Head of caudate nucleus (tissue), 42 donors: ENCODE measurements around the gene ATP5ME.

ENCODE experiments used
- DNase-seq, 42 donors: peaks; one replicate each; pipeline versions ENCODE4 v3.0.0 to v3.0.0-alpha.2; 2020 to 2021; ENCODE audit warnings: mixed read lengths in 7 of 42
- intact Hi-C: fragments of 100-400 bp; cut with DNase I; formaldehyde crosslinking; loops from one replicate; pipeline ENCODE4 v1.15.0; 2022

ATP5ME gene

GRCh38 chr4:633976-634598, 40.0 kb downstream of the ATP5ME start:
- DNase-seq, result peak in 3 of 42 donors; percentile 5 to 29 (median 15)
- intact Hi-C loops, result no loop called here

- DNase-seq, result peak in 3 of 42 donors; percentile 5 to 20 (median 10)
- intact Hi-C loops, result no loop called here
These were observed 40.7 kb downstream of the ATP5ME start for GRCh38 chr4:633406-633805.

GRCh38 chr4:632926-633325, 41.1 kb downstream of the ATP5ME start:
- peak in 2 of 42 donors; percentile 6 to 10 for DNase-seq

DNA sequence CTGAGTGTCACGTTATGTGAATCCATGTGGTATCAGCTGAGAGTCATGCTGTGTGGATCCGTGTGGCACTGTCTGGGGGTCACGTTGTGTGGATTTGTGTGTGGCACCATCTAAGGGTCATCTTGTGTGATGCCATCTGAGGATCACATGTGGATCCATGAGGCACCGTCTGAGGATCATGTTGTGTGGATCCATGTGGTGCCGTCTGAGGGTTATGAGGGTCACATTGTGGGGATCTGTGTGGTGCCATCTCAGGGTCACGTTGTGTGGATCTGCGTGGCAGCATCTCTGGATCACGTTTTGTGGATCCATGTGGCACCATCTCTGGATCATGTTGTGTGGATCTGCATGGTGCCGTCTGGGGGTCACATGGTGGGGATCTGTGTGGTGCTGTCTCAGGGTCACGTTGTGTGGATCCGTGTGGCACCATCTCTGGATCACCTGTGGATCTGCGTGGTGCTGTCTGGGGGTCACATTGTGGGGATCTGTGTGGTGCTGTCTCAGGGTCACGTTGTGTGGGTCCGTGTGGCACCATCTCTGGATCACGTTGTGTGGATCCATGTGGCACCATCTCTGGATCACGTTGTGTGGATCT, 41.8 kb downstream of the ATP5ME start:
- intact Hi-C loops, result no loop called here
- DNase-seq, result peak in 2 of 42 donors; percentile 6 to 8

More at GRCh38 chr4:632926-633325, 41.1 kb downstream of the ATP5ME start:
- intact Hi-C loops, result no loop called here

DNA sequence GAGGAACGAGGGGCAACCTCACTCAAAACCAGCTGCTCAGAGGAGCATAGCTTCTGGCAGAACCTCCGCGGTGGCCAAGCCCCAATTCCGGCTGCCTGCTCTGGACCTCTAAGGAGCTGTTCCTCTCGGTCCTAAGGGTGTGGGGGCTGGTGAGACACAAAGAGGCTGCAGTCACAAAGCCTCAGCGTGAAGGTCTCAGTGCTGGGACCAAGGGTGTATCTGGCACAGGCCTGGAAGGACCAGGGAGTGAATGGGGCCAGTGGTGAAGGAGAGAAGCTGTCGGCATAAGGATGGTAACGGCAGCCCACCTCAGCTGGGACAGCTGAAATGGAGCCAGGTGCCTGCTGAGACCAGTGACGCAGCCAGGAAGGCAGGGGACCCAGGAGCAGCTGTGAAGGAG, 43.4 kb downstream of the ATP5ME start:
- intact Hi-C loops, result no loop called here
- peak in 2 of 42 donors; percentile 2 to 6 for DNase-seq

DNA sequence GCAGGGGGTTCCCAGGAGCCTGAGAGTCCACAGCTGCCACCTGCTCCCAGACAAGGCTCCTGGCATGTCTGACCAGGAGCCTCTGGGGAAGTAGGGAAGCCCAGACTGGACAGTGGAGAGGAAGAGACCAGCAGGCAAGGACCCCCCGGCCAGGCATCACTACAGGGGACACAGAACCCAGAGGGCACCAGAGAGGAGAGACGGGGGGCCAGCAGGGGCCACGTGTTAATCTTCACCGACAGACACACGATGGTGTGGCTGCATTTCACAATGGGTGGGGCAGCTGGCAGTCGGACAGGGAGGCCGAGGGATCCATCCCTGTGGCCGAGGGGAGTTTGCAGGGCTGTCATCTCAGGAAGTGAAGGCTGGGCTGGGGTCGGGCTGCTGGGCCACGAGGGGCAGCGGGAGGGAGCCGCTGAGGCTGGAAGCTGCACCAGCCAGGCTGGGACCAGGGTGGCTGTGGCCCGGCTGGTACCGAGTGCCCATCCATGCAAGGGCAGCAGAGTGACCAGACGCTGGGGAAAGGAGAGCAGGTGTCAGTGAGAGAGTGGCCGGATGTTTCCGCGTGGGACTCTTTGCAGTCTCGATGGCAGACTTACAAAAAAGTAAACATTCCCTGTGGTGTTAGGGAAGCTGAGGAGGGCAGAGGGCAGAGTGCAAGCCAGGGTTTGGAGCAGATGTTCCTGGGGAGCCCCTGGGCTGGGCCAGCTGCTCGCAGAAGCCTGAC, 44.0 kb downstream of the ATP5ME start:
- intact Hi-C loops, result no loop called here
- DNase-seq, result peak in 2 of 42 donors; percentile 9 to 22

DNA sequence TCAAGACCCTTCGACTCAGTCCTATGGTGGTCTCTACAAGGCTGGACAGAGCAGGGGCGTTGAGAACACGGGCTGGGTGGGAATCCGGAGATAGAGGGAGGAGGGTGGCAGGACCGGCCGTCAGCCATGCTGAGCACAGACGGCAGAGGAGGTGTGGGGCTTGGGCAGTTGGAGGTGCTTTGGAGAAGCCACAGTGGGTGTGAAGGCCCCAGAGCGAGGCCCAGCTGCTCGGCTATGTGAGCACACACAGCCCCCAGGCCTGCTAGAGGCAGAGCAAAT, 44.5 kb downstream of the ATP5ME start:
- peak in 1 of 42 donors; percentile 25 for DNase-seq
- intact Hi-C loops, result no loop called here

GRCh38 chr4:628821-629635, 45.0 kb downstream of the ATP5ME start:
- intact Hi-C loops, result no loop called here
- peak in 1 of 42 donors; percentile 12 for DNase-seq

GRCh38 chr4:628311-628741, 45.8 kb downstream of the ATP5ME start:
- DNase-seq, result peak in 2 of 42 donors; percentile 13 to 26

GRCh38 chr4:627347-628125, 46.5 kb downstream of the ATP5ME start:
- intact Hi-C loops, result no loop called here
- DNase-seq, result peak in 3 of 42 donors; percentile 5 to 15 (median 13)

More at GRCh38 chr4:628311-628741, 45.8 kb downstream of the ATP5ME start:
- intact Hi-C loops, result no loop called here

DNA sequence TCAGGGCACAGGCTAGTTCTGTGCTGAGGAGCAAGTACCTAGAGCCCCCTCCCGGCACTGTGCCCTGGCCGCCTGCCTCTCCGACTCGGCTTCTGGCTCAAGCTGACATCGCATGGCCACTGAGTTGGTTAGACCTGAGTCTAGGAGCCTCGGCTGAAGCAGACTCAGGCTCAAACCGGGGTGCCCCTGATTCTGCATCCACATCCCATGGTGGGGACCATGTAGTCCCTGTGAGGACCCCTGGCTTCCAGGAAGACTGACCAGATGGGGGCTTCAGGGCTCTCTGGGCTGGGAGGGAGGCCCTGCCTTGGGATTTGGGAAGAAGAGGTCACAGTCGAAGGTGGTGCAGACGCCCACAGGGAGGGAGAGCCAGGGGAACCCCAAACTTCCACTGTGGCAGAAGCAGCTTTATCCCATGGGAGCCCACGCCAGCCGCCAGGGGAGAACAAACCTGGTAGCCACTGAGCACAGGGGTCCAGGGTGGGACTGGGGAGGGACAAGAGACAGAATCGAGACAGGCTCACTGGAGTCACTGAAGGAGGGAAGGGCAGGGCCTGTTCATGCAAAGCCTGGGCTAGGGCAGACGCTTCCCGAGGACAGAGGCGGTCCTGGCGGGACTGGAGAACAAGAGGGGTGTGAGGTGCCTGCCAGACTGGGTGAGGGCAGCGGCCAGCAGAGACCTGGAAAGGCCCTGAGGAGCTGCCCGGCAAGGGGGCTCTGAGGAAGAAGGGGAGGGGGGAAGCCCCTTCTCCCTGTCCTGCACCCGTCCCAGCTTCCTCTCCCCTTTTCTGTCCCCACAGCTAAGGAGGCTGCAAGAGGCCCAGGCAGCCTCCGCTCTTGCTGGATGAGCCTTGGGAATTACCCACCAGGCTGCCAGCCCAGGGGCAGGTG, 47.6 kb downstream of the ATP5ME start:
- intact Hi-C loops, result no loop called here
- DNase-seq, result peak in 3 of 42 donors; percentile 13 to 24 (median 14)

DNA sequence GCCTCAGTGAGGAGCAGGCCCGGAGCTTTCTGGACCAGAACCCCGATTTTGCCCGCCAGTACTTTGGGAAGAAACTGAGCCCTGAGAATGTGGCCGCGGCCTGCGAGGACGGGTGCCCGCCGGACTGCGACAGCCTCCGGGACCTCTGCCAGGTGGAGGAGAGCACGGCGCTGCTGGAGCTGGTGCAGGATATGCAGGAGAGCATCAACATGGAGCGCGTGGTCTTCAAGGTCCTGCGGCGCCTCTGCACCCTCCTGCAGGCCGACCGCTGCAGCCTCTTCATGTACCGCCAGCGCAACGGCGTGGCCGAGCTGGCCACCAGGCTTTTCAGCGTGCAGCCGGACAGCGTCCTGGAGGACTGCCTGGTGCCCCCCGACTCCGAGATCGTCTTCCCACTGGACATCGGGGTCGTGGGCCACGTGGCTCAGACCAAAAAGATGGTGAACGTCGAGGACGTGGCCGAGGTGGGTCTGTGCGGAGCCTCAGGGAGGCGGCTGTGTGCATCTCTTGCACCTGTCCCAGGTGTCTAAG, 48.4 kb downstream of the ATP5ME start:
- intact Hi-C loops, result no loop called here
- DNase-seq, result peak in 2 of 42 donors; percentile 10 to 24

DNA sequence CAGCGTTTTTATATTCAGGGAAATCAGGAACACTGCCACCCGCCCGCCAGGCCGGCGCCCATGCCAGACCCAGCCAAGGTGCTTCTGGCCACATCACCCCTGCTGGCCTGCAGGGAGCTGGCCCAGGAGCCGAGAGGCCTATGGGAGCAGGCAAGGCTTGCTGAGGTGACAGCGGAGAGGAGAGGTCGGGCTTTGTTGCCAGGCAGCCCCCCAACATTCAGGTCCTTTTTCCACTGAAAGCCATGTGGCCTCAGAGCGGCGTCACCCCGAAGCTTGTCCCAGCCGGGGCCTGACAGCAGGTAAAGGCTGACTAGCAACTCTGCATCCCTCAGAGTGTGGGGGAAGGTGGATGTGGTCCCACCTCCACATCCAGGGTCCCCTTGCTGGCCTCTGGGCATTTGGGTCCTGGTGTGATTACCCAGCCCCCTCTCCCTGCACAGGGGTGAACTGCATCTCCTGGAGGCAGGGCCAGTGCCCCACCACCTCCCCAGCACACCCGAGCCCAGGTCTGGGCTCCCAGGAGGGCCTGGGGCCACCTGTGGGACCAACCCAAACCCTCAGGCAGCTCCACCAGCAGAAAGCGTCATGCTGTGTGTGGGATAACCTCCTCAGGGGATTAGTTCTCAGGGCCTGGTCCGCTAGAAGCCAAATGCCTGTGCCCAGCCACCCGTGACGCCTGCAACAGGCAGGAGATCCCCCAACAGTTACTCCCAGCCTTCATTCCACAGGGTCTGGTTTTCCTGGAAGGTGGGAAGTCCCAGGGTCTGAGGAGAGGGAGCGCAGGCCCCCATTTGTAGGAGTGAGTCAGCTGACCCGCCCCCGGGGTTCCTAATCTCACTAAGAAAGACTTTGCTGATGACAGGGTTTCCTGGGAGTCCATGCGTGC, 49.1 kb downstream of the ATP5ME start, which contains the start of gene PDE6B:
Gene PDE6B, plus strand, starts transcription at position 869 of the 886 bp plus-strand sequence. CDS start 54 bp downstream, outside the sequence.
- peak in 2 of 42 donors; percentile 30 to 51 for DNase-seq
- intact Hi-C loops, result no loop called here

DNA sequence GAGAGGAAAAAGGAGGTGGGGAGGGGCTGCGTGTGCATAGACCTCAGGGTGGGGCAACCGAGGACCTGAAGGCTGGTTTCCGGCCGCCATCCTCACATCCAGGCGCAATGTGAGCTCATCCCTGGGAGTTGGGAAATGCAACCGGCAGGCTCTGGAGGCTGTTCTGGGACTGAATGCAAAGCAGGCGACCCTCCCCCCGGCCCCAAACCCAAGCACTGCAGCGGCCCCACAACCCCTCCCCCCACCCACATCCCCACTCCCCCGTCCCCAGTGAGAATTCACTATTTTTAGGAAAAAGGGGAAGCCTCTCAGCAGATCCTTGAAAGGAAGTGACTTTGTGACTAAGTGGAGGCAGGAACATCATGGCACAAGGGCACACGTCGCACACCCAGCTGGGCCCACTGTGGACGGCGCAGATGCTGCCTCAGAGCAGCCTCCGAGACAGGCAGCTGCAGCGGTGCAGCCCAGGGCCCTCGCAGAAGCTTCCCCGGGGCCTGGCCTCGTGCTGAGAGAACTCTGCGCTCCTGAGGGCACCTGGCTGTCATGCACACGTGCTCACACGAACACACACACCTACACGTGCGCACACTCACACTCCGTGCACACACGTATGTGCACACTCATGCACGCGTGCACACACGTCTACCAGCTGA, 50.0 kb downstream of the ATP5ME start:
- peak in 3 of 42 donors; percentile 23 to 35 (median 32) for DNase-seq
- intact Hi-C loops, result no loop called here

DNA sequence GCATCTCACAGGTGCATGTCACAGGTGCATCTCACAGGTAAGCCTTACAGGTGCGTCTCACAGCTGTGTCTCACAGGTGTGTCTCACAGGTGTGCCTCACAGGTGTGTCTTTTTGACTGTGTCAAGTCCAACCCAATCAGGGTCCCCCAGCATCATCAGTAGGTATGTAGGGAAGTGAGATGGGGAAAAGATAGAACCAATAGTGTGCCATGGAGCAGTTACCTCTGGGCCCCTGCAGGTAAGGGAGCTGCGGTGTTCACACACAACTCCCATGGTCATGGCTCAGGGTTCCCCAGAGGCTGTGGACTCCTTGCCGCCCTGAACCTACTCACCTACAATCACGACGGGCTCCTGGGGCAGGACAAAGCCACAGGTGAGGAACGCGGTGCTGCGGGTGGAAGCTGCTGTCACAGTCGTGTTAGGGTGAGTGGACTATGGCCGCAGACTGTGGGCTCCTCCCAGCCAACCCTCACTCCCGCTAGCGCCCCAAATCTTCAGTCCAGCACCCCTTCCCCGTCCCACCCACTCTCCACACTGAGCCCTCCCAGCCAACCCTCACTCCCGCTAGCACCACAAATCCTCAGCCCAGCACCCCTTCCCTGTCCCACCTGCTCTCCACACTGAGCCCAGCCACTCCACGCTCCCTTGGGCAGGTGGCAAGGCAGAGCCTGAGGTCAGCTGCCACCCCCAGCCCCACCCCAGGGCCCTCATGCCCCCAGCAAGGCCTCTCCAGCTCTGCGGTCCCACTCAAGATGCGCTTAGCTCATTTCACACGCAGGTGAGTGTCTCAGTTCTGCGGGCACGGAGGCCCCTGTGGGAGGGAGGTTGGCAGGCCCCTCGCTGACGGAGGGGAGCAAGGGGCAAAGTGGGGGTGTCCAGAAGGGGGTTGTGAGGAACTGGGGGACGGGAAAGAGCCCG, 50.8 kb downstream of the ATP5ME start:
- DNase-seq, result peak in 2 of 42 donors; percentile 24 to 27
- intact Hi-C loops, result no loop called here
